ENCODE results near the gene RNFT2.
"Not testable (repeated sequence)": the region's sequence is repeated elsewhere in the genome, so short reads cannot be mapped to it uniquely, and the experiment has no call there.

The RNFT2 gene

DNA sequence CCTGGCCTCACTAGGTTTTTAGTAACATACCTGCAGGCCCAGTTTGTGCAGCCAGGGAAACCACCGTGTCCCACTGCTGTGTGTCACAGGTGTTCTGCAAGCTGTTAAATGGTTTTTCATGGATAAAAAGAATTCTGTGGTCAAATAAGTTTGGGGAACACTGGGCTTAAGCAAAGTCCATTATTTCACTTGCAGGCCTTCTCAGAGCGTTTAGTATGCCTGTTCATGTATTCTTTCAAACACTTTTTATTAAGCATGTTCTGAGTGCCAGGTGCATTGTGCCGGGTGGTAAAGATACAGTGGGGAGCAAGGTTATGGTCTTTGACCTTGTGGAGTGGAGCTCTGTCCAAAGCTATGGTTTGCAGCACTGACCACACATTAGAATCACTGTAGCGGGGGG, 7.4 kb downstream of the RNFT2 start:
- DNase-seq = no peak

DNA sequence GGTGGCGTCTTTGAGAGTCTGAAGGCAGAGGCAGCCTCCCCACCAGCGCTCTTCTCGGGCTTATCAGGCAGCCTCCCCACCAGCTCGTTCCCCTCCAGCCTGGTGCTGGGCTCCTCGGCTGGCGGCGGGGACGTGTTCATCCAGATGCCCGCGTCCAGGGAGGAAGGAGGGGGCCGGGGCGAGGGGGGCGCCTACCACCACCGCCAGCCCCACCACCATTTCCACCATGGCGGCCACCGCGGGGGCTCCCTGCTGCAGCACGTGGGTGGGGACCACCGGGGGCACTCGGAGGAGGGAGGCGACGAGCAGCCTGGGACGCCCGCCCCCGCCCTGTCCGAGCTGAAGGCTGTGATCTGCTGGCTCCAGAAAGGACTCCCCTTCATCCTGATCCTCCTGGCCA, 11.8 kb downstream of the RNFT2 start:
- DNase-seq = no peak

DNA sequence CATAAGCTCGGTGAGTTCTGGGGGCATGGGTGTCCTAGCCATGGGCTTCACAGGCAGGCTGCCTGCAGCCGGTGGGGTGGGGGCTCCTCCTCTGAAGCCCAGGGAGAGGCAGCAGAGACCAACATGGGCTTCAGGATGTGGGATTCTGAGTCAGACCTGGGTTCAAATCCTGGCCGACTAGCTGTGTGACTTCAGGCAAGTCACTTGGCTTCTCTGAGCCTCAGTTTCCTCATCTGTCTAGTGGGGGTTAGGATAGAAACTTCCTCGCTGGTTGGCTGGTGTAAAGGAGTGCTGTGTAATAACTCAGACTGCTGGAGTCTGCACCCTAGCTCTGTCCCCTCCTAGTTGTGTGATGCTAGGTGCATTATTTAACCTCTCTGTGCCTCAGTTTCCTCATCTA, 12.2 kb downstream of the RNFT2 start:
- no peak for DNase-seq

DNA sequence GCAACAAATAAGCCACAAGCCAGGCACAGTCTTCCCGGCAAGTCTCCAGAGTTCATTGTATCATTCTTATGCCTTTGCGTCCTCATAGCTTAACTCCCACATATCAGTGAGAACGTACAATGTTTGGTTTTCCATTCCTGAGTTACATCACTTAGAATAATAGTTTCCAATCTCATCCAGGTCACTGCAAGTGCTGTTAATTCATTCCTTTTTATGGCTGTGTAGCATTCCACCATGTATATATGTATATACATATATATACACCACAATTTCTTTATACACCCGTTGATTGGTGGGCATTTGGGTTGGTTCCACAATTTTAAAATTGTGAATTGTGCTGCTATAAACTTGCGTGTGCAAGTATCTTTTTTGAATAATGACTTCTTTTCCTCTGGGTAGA, 16.0 kb downstream of the RNFT2 start:
- not testable (repeated sequence) for DNase-seq

DNA sequence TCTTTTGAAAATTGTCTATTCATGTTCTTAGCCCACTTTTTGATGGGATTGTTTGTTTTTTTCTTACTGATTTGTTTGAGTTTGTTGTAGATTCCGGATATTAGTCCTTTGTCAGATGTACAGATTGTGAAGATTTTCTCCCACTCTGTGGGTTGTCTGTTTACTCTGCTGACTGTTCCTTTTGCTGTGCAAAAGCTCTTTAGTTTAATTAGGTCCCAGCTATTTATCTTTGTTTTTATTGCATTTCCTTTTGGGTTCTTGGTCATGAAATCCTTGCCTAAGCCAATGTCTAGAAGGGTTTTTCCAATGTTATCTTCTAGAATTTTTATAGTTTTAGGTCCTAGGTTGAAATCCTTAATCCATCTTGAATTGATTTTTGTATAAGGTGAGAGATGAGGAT, 16.7 kb downstream of the RNFT2 start:
- DNase-seq = not testable (repeated sequence)

DNA sequence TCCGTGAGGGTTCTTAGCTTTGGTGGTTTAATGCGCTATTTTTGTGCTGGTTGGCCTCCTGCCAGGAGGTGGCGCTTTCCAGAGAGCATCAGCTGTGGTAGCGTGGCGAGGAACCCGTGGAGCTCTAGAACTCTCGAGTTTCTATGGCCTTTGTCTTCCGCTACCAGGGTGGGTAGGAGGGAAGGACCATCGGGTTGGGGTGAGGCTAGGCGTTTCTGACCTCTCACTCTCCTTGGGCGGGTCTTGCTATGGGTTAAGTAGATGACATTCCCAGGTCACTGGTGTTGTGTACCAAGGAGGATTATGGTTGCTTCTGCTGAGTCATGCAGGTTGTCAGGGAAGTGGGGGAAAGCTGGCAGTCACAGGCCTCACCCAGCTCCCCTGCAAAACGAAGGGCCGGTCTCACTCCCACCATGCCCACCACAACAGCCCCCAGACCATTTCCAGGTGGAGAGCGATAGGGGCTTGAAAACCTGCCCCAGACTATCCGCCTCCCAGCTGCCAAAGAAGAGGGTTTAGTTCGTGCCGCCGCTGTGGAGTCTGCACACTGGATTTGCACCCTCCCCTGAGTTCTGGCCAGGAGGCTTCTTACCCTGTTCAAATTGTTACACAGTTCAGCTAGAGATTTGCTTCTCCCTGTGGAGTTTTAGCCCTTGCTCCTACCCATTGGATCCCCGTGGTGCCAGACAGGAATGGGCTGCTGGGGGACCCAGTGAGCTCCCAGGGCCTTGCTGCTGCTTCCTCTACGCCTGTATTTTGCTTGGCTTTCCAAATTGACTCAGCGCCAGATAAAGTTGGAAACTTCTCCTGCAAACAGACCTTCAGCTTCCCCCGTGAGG, 21.9 kb downstream of the RNFT2 start:
- no peak for DNase-seq

DNA sequence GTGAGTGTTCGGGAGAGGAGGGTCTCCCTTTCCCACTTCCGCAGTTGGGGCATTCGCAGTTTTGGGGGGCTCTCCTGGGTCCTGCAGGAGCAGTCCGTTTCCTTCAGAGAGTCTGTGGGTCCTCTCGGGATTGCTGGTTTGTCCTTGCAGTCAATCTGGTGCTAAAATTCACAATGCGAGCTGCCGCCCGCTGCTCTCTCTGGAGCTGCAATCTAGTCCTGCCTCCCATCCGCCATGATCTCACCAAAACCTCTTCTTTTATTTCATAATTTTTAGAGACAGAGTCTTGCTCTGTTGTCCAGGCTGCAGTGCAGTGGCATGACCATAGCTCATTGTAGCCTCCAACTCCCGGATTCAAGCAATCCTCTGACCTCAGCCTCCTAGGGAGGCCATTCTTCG, 22.5 kb downstream of the RNFT2 start:
- no peak for DNase-seq

DNA sequence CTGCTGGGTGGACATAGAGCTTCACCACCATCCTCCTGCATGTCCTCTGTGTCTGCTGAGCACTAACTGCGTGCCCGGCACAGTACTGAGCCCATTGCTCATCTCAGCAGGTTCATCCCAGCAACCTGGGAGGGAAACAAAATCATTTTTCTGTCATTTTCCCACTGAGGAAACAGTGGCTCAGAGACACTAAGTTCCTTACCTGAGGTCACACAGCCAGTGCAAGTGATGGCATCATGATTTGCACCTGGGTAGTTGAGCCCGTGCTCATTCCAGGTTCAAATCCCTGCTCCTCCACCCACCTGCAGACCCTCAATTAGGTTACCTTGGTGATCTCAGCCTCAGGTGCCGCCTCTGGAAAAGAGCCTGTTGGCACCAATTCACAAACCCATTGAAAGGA, 23.4 kb downstream of the RNFT2 start:
- DNase-seq = no peak

DNA sequence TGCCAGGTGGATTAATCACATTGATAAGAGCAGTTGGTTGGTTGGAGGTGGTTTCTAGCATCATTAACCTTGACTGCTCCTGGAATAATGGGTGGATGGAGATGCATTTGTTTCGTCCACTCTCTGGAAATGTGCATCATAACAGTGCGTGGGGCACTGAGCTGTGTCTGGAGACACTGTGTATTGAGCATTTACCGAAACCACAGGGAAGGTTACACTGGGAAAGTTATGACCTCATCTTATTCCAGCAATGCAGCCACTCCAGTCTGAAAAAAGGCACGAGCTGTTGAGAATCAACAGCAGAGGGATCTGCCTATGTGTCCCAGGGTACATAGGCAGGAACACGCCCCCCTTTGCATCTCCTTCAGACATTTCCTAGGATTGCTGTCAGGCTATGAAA, 27.2 kb downstream of the RNFT2 start:
- no peak for DNase-seq

DNA sequence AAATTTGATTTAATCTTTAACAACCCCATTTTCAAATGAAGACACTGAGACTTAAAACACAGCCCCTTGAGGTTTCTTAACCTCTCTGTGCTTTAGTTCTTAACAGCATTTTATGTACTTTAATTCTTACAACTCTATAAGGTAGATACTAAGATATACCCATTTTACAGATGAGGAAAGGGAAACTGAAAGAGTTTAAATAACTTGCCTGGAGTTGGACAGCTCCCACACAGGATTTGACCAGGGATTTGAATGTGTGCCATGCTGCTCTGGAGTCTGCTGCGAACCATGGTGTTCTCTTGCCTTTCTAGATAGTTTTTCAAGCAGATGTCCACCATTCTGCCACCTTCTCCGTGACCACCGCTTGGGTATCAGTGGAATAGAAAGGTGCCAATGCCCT, 28.2 kb downstream of the RNFT2 start:
- no peak for DNase-seq

DNA sequence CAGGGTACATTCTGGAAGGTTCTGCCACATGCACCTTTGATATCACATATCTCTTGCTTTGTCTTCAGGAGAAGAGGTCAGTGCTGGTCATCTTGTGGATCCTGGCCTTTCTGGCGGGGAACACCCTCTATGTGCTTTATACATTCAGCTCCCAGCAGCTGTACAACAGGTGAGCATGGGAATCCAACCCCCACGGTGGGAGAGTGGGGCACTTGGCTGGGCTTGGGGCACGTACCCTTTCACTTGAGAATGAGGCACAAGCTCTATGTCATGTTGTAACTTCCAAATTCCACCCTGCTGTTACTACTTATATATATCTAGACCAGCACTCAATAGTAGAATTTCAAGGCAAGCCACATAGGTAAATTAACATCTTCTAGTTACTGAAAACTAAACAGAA, 28.6 kb downstream of the RNFT2 start:
- DNase-seq = no peak

DNA sequence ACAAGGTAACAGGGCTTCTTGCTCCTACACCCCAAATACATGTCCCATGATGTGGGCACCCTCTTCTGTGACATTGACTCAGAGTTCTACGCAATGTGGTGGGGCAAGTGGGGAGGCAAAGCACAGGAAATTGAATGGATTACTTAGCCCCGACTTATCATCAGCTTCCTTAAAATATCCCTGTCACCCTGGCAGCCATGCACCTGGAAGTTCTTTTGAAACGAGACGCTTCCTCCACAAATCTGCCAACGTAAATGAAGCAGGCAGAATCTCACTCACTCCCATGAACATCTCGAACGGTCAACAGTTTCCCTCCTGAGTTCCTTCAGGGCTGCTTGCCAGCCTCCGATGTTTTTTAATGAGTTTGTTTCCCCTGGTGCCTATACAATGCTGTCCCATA, 33.5 kb downstream of the RNFT2 start:
- no peak for DNase-seq

DNA sequence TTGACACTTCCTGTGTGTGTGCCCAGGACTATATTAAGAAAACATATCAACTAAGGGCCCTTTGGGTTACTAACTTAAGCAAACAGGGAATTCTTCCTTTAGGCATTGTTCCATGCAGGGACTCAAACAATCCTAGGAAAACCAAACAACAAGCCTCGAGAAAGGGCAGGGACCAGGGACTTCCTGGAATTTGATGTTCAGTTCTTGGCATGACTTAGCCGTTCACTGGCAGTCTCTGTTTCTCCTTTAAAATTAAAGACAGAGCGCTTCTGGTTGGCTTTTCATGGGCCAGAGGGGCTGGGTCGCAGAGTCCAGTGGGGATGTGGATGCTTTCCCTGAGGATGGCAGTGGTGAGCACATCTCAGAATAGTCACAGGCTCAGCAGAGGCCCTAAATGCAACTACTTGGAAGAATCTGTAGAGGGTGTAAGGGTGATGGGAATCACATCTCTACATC, 35.2 kb downstream of the RNFT2 start:
- peak; percentile 15 for DNase-seq

DNA sequence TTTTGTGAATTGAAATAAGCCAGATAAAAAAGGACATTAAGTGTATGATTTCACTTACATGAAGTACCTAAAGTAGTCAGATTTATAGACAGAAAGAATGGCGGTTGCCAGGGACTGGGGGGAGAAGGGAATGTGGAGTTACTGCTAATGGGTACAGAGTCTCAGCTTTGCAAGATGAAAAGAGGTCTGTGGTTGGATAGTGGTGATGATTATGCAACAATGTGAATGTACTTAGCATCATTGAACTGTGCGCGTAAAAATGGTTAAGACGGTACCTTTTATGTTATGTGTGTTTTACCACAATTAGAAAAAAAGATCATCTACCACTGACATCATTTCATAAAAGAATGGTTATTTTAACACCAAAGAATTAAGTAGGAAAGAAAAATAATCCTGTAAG, 35.9 kb downstream of the RNFT2 start:
- no peak for DNase-seq

DNA sequence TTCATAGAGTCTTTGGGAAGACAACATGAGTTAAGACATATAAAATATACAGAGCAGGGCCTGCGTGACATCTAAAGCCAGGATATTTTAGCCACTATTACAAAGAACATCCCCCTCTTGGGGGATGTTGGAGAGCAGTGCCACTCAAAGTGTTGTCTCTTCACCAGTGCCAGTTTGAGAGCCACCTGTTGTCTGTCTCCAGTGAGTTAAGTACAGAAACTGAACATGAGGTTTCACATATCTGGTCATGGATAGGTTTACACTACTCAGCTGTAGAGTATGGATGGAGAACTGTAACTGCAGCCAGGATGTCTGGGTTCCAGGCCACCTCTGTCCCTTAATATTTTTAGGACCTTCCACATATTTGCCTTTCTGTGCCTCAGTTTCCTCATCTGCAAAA, 39.1 kb downstream of the RNFT2 start:
- DNase-seq = no peak

DNA sequence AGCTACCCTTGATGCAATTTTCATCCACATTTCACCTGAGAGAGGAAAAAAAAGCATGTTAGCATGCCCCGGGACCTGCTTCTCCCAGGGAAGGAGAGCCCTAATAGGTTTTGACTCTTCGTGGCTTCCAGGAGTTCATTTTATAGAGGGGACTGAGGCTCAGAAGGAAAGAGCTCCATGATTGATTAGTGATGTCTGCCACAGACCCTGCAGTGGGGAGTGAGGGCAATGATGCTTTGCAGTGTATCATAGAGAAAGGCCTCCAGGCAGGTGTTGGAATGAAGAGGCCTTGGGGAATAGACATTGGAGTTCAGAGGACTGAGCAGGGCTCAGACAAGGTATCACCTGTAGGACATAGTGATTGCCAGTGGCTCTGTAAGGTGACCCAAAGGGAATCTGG, 41.5 kb downstream of the RNFT2 start:
- DNase-seq = no peak

DNA sequence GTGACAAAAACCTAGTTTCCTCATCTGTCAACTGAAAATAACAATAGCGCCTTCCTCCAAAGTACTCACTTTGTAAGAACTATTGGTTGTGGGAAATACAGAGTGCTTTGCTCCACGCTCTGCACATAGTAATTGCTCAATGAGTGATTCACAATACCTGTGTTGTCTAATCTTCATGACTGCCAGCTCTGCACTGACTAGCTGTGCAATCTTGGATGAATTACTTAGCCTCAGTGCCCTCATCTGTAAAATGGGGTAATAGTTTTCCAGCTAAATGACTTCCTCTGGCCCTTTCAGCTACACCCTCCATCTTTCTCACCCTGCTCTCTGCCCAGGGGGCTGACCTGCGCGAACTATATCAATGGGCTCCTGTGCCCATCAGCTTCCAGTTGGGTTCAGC, 42.8 kb downstream of the RNFT2 start:
- DNase-seq = no peak

DNA sequence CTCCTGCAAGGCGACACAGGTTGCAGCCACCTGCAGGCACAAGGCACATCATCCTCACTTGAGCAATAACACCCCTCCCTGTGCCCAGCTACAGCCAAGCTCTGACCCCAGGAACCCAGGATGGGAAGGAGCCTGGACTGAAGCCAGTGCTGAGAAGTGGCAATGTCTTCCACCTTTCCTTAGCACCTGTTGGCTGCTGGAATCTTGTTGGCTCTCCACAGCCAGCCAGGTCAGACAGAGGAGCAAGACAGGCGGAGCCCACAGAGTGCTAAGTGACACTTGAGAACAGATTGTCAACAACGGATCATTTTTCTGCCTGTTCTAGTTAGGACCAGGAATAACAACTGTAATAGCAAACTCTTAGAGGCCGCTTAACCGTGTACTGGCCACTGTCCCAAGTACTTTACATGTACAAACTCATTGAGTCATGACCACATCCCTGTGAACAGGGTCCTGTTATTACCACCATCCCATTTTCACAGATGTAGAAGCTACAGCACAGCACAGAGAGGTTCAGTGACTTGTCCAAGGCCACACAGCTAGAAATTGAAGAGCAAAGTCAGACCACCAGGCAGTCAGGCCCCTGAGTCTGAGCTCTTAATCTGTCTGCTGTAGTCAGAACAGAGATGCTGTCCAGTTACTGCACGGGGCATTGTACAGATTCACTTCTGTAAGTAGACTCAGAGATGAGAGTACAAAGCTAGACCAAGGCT, 45.6 kb downstream of the RNFT2 start:
- DNase-seq = no peak

DNA sequence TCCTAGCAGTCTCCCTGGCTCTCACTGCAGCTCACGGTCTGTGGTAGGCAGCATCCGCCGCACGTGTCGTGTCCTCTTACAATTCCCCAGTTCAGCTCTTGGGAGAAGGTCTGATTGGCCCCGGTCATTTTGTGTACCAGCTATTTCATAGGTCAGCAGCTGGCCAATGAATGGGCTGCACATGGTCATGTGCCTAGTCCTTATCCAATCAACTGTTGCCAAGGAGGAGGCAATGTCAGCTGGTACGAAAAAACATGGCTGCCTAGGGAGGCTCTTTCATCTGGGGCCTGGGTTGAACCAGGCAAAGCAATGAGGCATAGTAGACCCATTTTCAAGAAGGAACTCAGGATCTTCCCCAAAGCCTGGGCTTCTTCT, 46.1 kb downstream of the RNFT2 start:
- DNase-seq = no peak

DNA sequence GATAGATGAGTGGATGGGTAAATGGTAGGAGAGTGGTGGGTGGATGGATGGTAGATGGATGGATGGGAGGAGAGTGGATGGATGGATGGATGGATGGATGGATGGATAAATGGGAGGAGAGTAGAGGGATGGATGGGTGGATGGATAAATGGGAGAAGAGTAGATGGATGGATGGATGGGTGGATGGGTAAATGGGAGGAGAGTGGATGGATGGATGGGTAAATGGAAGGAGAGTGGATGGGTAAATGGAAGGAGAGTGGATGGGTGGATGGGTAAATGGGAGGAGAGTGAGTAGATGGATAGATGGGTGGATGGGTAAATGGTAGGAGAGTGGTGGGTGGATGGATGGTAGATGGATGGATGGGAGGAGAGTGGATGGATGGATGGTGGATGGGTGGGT, 51.4 kb downstream of the RNFT2 start:
- DNase-seq = not testable (repeated sequence)

DNA sequence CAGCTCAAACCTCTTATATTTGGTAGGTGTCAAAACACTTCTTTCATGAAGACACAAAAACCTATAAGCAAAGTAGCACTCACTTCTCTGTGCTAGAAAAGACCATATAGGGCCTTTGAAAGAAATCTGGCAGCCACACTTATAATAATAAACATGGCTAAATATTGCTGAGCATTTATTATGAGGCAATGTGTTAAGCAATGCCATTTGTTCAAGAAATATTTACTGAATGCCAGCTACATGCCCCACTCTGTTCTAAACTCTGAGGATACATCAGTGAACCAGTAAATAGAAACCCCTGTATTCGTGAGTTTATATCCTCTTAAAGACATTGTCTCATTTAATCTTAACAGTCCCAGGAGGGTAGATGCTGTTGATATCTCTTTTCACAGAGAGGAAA, 52.0 kb downstream of the RNFT2 start:
- no peak for DNase-seq

DNA sequence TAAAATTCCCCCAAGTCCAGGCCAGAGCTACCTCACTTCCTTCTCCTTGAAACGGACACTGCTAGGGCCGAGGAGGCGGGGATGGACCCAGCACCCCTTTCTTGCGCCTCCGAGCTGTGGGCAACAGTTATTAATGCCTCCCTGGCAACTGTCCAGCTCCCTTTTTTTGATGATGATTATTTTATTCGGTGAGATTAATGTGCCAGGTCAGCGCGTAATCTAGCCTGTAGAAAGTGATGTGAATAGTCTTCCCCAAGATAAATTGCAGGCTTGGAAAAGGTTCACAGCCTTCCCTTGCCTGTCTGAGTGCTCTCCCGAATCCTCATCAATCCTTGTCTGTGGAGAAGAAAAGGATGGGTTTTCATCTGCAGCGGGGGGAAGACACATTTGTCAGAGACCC, 54.3 kb downstream of the RNFT2 start:
- no peak for DNase-seq

DNA sequence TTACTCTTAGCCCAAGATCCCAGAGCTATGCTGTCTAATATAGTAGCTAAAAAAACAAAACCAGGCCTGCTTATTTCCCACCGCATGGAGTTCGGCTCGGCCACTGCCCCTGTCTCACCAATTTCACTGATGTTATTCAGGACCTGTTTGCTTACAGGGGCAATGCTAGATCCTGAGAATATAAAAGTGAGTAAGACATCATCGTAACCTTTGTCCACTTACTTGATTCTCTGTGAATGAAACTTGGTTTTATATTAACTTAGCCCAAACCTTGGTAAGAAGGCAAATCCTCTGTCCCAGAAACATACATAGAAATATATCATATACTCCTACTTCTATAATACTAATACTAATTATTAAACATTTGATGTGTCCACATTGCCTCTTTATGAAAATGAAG, 56.6 kb downstream of the RNFT2 start:
- no peak for DNase-seq

DNA sequence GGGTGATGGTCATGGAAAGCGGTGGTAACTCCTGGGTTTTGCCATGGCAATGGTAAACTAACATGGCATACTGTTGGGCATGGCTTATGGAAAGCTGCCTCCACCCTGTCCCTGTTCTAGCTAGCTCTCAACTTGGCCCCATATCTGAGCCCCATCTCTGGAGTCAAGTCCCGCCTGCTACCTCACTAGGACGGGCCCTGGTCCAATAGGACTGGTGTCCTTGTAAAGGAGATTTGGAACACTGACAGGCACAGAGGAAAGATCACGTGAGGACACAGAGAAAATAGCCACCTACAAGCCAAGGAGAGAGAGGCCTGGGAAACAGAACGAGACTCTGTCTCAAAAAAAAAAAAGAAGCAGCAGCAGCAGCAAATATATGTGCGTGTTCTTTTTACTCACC, 59.8 kb downstream of the RNFT2 start:
- DNase-seq = no peak

DNA sequence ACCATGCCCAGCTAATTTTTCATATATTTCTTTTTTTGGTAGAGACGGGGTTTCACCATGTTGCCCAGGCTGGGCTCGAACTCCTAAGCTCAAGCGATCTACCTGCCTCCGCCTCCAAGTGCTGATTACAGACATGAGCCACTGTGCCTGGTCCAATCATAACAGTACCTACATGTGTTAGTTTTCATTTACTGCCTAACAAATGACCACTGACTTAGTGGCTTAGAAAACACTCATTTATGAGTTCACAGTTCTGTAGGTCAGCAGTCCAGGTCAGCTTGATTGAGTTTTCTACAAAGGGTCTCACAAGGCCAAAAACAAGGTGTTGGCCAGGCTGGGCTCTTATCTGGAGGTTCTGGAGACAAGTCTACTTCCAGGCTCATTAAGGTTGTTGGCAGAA, 60.6 kb downstream of the RNFT2 start:
- no peak for DNase-seq

Measured in RPMI8226 (cell line).